RWPE2 (cell line): Measurements from ENCODE around the gene HIC1.

Experiments
- ATAC-seq: fragments of 200-7000 bp; cut with Tn5 transposase; 3 replicates; pipeline ENCODE4 v1.9.1; 2021; ENCODE audit warnings: low read depth
- DNase-seq: peaks from one replicate; pipeline ENCODE4 v3.0.0-alpha.2; 2020; ENCODE audit warnings: low spot score
- H3K27ac ChIP-seq: fragments of 450-650 bp; 2 replicates; pipeline ENCODE4 v1.5.1; 2017; ENCODE audit warnings: mild to moderate bottlenecking; ENCODE audit not compliant: poor library complexity, severe bottlenecking
- H3K27me3 ChIP-seq: fragments of 250-450 bp; sonication (Bioruptor Pico); 2 replicates; pipeline ENCODE4 v1.5.1; 2021; ENCODE audit warnings: mild to moderate bottlenecking, moderate library complexity; ENCODE audit not compliant: insufficient read depth, poor library complexity, severe bottlenecking
- H3K36me3 ChIP-seq: fragments of 250-450 bp; sonication (Bioruptor Pico); 2 replicates; pipeline ENCODE4 v1.5.1; 2020; ENCODE audit warnings: low read depth, mild to moderate bottlenecking, moderate library complexity
- H3K4me1 ChIP-seq: fragments of 250-450 bp; sonication (Bioruptor Pico); 2 replicates; pipeline ENCODE4 v1.5.1; 2021; ENCODE audit warnings: mild to moderate bottlenecking, moderate library complexity; ENCODE audit not compliant: insufficient read depth, poor library complexity, severe bottlenecking
- H3K4me3 ChIP-seq: fragments of 250-450 bp; sonication (Bioruptor Pico); 2 replicates; pipeline ENCODE4 v1.5.1; 2021; ENCODE audit warnings: mild to moderate bottlenecking, moderate library complexity; ENCODE audit not compliant: severe bottlenecking
- H3K9me3 ChIP-seq: fragments of 250-450 bp; sonication (Bioruptor Pico); 2 replicates; pipeline ENCODE4 v1.5.1; 2021; ENCODE audit warnings: mild to moderate bottlenecking, moderate library complexity; ENCODE audit not compliant: severe bottlenecking
- TF ChIP-seq, protein P1 (sequence below): fragments of 450-650 bp; IDR thresholded peaks from one replicate; pipeline ENCODE4 v1.5.1; 2017; ENCODE audit warnings: mild to moderate bottlenecking, moderate library complexity; ENCODE audit not compliant: poor library complexity, severe bottlenecking

The HIC1 gene

DNA sequence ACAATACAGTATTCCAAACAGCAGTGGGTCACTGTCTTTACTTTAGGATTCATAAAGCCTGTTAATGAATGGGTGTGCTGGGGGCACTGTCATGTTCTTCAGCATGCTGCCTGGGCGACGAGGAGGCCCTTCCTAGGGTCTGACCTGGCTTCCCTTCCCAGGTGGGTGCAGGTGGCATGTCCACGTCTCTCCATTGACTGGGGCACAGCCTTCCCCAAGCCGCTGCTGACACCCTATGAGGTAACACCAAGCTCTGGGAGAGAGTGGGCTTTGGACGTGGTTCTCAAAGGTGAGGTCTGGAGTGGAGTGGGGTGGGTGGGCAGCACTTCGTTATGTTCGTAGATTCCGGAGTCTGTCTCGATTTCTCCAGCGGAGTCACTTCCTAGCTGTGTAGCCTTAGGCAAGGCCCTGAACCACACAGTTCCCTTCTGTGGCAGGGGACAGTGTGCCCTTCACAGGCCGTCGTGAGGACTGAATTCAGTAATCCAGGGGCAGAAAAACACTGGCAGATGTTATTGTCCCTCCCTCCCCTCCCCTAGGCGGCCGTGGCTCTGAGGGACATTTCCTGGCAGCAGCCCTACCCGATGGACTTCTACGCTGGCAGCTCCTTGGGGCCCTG lies 13.9 kb upstream of the HIC1 start:
- peaks cover 11% of the 10 kb centered on the region for H3K4me1 ChIP-seq
- peaks cover 16% of the 10 kb centered on the region for H3K36me3 ChIP-seq
- ATAC-seq = no peak
- no peaks in the 10 kb centered on the region for H3K9me3 ChIP-seq
- TF ChIP-seq, protein P1, sequence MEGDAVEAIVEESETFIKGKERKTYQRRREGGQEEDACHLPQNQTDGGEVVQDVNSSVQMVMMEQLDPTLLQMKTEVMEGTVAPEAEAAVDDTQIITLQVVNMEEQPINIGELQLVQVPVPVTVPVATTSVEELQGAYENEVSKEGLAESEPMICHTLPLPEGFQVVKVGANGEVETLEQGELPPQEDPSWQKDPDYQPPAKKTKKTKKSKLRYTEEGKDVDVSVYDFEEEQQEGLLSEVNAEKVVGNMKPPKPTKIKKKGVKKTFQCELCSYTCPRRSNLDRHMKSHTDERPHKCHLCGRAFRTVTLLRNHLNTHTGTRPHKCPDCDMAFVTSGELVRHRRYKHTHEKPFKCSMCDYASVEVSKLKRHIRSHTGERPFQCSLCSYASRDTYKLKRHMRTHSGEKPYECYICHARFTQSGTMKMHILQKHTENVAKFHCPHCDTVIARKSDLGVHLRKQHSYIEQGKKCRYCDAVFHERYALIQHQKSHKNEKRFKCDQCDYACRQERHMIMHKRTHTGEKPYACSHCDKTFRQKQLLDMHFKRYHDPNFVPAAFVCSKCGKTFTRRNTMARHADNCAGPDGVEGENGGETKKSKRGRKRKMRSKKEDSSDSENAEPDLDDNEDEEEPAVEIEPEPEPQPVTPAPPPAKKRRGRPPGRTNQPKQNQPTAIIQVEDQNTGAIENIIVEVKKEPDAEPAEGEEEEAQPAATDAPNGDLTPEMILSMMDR = no peak
- DNase-seq = no peak
- H3K27ac ChIP-seq = peak overlapping the region; percentile 68
- H3K4me3 ChIP-seq = peak overlapping the region; percentile 55
- H3K27me3 ChIP-seq = no peaks in the 10 kb centered on the region

DNA sequence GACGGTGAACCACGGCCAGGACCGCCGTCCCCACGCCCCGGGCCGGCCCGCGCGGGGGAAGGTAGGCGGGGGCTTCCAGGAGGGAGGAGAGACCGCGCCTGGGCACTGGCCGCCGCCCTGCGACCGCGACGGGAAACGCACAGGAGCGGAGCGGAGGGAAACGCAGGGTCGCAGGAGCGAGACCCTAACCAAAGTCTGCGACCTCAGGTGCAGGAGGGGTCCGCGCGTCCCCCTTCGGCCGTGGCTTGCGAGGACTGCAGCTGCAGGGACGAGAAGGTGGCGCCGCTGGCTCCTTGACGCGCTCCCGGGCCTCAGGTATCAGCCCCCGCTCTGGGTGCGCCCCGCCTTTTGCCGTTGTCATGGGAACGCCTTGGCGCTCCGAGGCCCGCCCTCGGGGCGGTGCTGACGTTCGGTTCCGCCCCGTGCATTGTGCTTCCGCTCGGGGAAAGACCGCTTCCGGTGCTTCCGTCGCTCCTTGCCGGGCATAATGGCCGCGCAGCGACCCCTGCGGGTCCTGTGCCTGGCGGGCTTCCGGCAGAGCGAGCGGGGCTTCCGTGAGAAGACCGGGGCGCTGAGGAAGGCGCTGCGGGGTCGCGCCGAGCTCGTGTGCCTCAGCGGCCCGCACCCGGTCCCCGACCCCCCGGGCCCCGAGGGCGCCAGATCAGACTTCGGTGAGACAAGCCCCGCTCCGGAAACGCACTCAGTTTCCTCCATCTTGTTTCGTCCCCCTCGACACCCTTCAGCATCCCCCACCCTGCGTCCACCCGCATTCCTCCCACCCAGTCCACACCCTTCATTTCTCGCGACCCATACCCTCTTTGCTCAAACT lies 13.1 kb upstream of the HIC1 start, which contains the start of gene OVCA2:
Gene OVCA2, plus strand, starts transcription at position 462 of the 829 bp plus-strand sequence. Its CDS starts 26 bp downstream, at position 488.
- H3K4me3 ChIP-seq = peak within 1 kb of the TSS; percentile 55
- no peaks in the 10 kb centered on the region for H3K27me3 ChIP-seq
- peak within 1 kb of the TSS; percentile 68 for H3K27ac ChIP-seq
- peaks cover 12% of the 10 kb centered on the region for H3K36me3 ChIP-seq
- TF ChIP-seq, protein P1 = peak; percentile 44
- ATAC-seq = peak; percentile 84
- H3K9me3 ChIP-seq = no peaks in the 10 kb centered on the region
- DNase-seq = peak; percentile 93
- H3K4me1 ChIP-seq = peaks cover 11% of the 10 kb centered on the region

DNA sequence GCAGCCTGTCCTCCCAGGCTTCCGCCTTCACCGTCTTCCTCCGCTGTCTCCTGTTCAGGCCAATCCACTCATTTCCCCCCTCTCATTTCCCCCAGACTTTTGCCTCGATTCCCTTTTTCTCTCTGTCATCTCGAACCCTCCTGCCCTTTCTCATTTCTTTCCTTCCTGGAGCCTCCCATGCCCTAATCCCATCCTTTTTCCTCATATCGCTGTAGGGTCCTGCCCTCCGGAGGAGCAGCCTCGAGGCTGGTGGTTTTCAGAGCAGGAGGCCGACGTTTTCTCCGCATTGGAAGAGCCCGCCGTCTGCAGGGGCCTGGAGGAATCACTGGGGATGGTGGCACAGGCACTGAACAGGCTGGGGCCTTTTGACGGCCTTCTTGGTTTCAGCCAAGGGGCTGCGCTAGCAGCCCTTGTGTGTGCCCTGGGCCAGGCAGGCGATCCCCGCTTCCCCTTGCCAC lies 12.5 kb upstream of the HIC1 start:
- DNase-seq (no peak), ATAC-seq (no peak)
- TF ChIP-seq, protein P1 = no peak
- H3K4me1 ChIP-seq = peaks cover 11% of the 10 kb centered on the region
- H3K9me3 ChIP-seq = no peaks in the 10 kb centered on the region
- peak overlapping the region; percentile 68 for H3K27ac ChIP-seq
- no peaks in the 10 kb centered on the region for H3K27me3 ChIP-seq
- H3K36me3 ChIP-seq = peaks cover 11% of the 10 kb centered on the region
- H3K4me3 ChIP-seq = peak overlapping the region; percentile 55

DNA sequence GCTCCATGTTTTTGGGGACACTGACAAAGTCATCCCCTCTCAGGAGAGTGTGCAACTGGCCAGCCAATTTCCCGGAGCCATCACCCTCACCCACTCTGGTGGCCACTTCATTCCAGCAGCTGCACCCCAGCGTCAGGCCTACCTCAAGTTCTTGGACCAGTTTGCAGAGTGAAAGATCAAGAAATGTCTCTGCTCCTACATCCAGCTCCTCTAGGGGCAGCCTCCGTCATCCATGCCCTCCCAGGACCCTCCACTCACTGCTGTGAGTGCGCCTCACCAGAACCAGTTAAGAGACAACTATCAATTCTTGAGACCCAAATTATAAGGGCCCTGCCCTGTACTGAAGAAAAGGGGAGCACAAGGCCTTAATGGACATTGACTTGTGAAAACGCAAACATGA lies 12.0 kb upstream of the HIC1 start:
- peak overlapping the region; percentile 68 for H3K27ac ChIP-seq
- H3K4me3 ChIP-seq = peak overlapping the region; percentile 55
- no peaks in the 10 kb centered on the region for H3K27me3 ChIP-seq
- peaks cover 11% of the 10 kb centered on the region for H3K36me3 ChIP-seq
- H3K4me1 ChIP-seq = peaks cover 11% of the 10 kb centered on the region
- H3K9me3 ChIP-seq = no peaks in the 10 kb centered on the region
- DNase-seq (no peak), ATAC-seq (no peak)
- TF ChIP-seq, protein P1 = no peak
